Raji (cell line): ENCODE results near the gene CDC40.

Experiments used
- POLR2A ChIP-seq: IDR thresholded peaks from 2 replicates; pipeline ENCODE4 v1.6.1; 2011; ENCODE audit warnings: low read depth, low read length, control low read depth; ENCODE audit not compliant: insufficient read depth

The CDC40 gene

GRCh38 chr6:110180228-110181008 lies at the start of gene CDC40:
CDC40 (plus strand) TSS chr6:110180427; CDS start chr6:110180445, 18 bp downstream.
- peak; percentile 80 for TF ChIP-seq POLR2A

GRCh38 chr6:110137924-110138887 lies 42.0 kb upstream of the CDC40 start:
- TF ChIP-seq POLR2A = no peak

- no peak for TF ChIP-seq POLR2A
Observed at GRCh38 chr6:110139052-110139451, 41.2 kb upstream of the CDC40 start.

GRCh38 chr6:110140650-110141049 lies 39.6 kb upstream of the CDC40 start:
- TF ChIP-seq POLR2A = no peak

- no peak for TF ChIP-seq POLR2A
Observed at GRCh38 chr6:110147870-110148269, 32.4 kb upstream of the CDC40 start.

- no peak for TF ChIP-seq POLR2A
Observed at GRCh38 chr6:110158479-110158878, 21.7 kb upstream of the CDC40 start.

- TF ChIP-seq POLR2A = no peak
Observed at GRCh38 chr6:110170081-110170480, 10.1 kb upstream of the CDC40 start.

GRCh38 chr6:110173506-110174132 lies 6.6 kb upstream of the CDC40 start:
- TF ChIP-seq POLR2A = no peak

GRCh38 chr6:110178626-110179405 lies 1.4 kb upstream of the CDC40 start:
- peak; percentile 20; the same call in 1 of the 2 replicates for TF ChIP-seq POLR2A

GRCh38 chr6:110179406-110180227 lies 610 bp upstream of the CDC40 start, which contains the start of gene WASF1:
WASF1 (minus strand) TSS chr6:110179670; CDS start chr6:110127601, 52,069 bp downstream.
- peak; percentile 72 for TF ChIP-seq POLR2A

- TF ChIP-seq POLR2A = no peak
Observed at GRCh38 chr6:110181131-110182030, 1.2 kb downstream of the CDC40 start.

GRCh38 chr6:110183292-110183885 lies 3.2 kb downstream of the CDC40 start:
- TF ChIP-seq POLR2A = no peak

GRCh38 chr6:110185879-110186278 lies 5.7 kb downstream of the CDC40 start:
- no peak for TF ChIP-seq POLR2A

- TF ChIP-seq POLR2A = no peak
Observed at GRCh38 chr6:110188791-110189190, 8.6 kb downstream of the CDC40 start.
